Mesodermal cell (in vitro differentiated cells): ENCODE results near the gene ABCB8.
A peak's percentile ranks its signal among the peaks of the same experiment; 100 is the strongest.

Source experiments
- H3K27ac ChIP-seq: 2 replicates; pipeline ENCODE4 v1.7.0; 2013; ENCODE audit warnings: mild to moderate bottlenecking, low read depth, low read length, moderate library complexity; ENCODE audit not compliant: severe bottlenecking
- H3K36me3 ChIP-seq: 2 replicates; pipeline ENCODE4 v1.7.1; 2013; ENCODE audit warnings: mild to moderate bottlenecking, low read length, moderate library complexity; ENCODE audit not compliant: control insufficient read depth, insufficient read depth
- H3K4me1 ChIP-seq: one replicate; pipeline ENCODE4 v1.7.1; 2013; ENCODE audit warnings: mild to moderate bottlenecking, low read length; ENCODE audit not compliant: insufficient read depth, control insufficient read depth, poor library complexity, severe bottlenecking
- H3K4me3 ChIP-seq: 2 replicates; pipeline ENCODE4 v1.7.0; 2013; ENCODE audit warnings: low read length, control low read depth, mild to moderate bottlenecking; ENCODE audit not compliant: insufficient read depth, poor library complexity, severe bottlenecking; ENCODE audit errors: extremely low read depth
- H3K9me3 ChIP-seq: 2 replicates; pipeline ENCODE4 v1.7.1; 2013; ENCODE audit warnings: mild to moderate bottlenecking, low read length, moderate library complexity; ENCODE audit not compliant: control insufficient read depth
- WGBS, 2 experiments: methylation state at CpG; one replicate each; pipeline ENCODE4 v1.1.5; 2013; ENCODE audit warnings: missing lambda C conversion rate in 2 of 2; ENCODE audit not compliant: insufficient coverage in 2 of 2; 5-methylcytosine and 5-hydroxymethylcytosine counted together

ABCB8 gene

DNA sequence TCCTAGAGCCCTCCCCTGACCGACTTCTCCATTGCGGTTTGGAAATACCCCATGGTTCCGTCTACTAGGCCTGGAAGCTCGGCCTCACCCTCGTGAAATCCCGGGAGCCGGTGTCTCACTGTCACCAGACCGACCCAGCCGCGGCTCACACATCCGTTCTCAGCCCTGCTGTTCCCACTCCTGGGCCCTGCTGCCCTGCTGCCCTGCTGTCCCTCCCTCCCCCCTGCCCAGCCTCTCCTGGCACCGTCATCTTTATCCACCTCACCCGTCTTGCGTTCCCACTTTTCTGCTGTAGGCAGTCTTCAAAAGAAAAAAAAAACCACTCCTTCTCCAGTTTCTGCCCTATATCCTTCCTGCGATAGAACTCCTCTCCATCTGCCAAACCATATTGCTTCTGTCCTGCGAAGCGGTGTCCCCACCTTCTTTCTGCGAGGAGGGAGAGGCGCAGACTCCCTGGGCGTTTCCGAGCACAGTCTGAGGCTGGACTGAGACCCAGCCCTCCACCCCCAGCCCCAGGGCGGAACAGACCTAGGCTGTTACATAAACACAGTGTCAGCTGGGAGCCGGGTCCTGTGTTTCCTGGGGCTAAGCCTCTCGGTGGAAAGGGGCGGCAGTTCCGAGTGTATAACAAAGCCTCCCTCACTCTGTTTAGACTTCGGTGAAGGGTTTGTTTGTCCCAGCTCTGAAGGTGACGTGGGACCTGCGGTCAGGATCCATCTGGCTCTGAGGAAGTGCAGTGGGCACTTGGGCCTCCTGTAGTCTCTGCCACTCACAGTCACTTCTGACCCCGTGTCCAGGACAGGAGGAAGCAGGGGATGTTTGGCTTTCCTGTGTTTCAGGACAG, 60.8 kb downstream of the ABCB8 start:
- WGBS, 2 experiments, result 19 to 21% methylated on average over 25 to 28 of the region's 30 CpGs
- Histone ChIP-seq H3K27ac (peak overlapping the region; percentile 80), H3K36me3 (peaks cover 35% of the 10 kb centered on the region), H3K4me1 (peaks cover 38% of the 10 kb centered on the region), H3K9me3 (no peaks in the 10 kb centered on the region), H3K4me3 (peak overlapping the region; percentile 87)

GRCh38 chr7:151089893-151090730, 61.9 kb downstream of the ABCB8 start:
- no peaks in the 10 kb centered on the region for H3K9me3 ChIP-seq
- peak overlapping the region; percentile 87 for H3K4me3 ChIP-seq
- H3K27ac ChIP-seq, result peak overlapping the region; percentile 80
- H3K36me3 ChIP-seq, result peaks cover 40% of the 10 kb centered on the region
- 82 to 85% methylated on average over 11 to 15 of the region's 22 CpGs for WGBS, 2 experiments
- peaks cover 38% of the 10 kb centered on the region for H3K4me1 ChIP-seq

GRCh38 chr7:151091003-151091402, 62.8 kb downstream of the ABCB8 start:
- WGBS, 2 experiments, result 89 to 92% methylated on average over 7 of the region's 7 CpGs
- Histone ChIP-seq H3K4me1 (peaks cover 37% of the 10 kb centered on the region), H3K27ac (no peak overlapping the region), H3K36me3 (peaks cover 48% of the 10 kb centered on the region), H3K9me3 (no peaks in the 10 kb centered on the region), H3K4me3 (no peak overlapping the region)

DNA sequence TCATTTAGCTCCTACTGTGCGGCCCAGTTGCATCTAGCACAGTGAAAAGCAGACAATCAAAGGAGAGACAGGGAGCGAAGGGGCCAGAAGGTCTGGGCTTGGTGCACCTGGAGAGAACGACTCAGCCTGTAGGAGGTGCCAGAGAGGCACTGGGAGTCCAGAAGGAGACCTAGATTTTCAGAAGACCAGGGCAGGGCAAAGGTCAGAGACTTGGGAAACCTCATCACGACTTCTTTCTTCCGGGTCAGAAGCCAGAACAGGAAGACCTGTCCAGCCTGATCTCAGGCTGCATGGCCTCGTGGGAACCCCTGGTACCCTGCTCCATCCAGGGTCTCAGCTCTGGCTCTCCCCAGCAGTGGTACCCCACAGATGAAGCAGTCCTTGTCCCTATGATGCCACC, 63.2 kb downstream of the ABCB8 start:
- WGBS, 2 experiments, result 67 to 72% methylated on average over 6 of the region's 6 CpGs
- Histone ChIP-seq H3K4me3 (no peak overlapping the region), H3K9me3 (no peaks in the 10 kb centered on the region), H3K36me3 (peaks cover 53% of the 10 kb centered on the region), H3K4me1 (peaks cover 37% of the 10 kb centered on the region), H3K27ac (no peak overlapping the region)

DNA sequence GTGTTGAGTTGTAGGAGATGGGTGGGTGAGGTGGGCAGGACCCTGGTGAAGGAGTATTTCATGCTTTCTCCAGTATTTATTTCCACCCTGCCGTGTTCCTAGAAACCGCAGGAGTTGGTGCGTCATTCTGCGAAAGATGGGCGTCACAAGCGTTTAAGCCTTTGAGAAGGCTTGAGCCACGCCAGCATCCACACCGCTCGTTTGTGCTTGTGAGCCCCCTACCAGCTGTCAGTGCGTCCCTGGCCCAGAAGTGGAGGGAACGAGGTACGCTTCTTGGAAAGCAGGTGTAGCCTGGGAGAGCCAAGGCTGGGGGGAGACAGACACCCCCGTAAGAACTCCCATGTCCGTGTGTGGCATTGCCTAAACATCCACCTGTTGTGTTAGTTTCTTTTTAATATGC, 63.7 kb downstream of the ABCB8 start:
- Histone ChIP-seq H3K4me1 (peaks cover 37% of the 10 kb centered on the region), H3K27ac (no peak overlapping the region), H3K4me3 (no peak overlapping the region), H3K36me3 (peaks cover 58% of the 10 kb centered on the region), H3K9me3 (no peaks in the 10 kb centered on the region)
- 98% methylated on average over 14 of the region's 14 CpGs for WGBS, 2 experiments

DNA sequence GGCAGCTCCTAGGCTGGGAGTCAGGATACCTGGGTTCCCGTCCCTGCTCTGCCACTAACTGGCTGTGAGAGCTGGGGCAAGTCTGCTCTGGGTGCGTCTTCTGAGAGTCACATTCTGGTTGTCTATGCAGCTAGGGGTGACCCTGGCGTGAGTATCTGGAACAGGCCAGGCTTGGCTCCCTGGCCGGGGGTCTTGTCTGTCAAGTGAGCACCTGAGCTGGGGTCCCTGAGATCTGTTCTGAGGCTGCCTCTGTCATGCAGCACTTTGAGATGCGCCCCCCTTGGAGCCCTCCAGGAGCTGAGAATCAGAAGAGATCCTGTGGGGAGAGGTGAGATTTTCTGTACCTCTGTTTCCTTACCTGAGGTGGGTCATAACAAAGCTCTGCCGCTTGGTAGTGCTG, 65.5 kb downstream of the ABCB8 start:
- no peak overlapping the region for H3K4me3 ChIP-seq
- 93 to 98% methylated on average over 5 to 6 of the region's 6 CpGs for WGBS, 2 experiments

DNA sequence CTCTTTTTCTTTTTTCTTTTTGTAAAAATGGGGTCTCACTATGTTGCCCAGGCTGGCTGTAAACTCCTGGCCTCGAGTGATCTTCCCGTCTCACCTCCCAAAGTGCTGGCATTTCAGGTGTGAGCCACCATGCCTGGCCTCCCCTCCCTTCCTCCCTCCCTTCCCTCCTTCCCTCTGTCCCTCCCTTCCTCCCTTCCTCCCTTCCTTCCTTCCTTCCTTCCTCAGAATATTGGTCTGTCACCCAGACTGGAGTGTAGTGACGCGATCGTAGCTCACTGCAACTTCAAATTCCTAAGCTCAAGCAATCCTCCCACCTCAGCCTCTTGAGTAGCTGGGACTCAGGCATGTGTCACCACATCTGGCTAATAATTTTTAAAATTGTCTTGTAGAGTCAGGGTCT, 66.4 kb downstream of the ABCB8 start:
- Histone ChIP-seq H3K4me3 (no peak overlapping the region), H3K27ac (no peak overlapping the region), H3K4me1 (peaks cover 27% of the 10 kb centered on the region), H3K36me3 (peaks cover 71% of the 10 kb centered on the region), H3K9me3 (no peaks in the 10 kb centered on the region)
- WGBS, 2 experiments, result 90 to 93% methylated on average over 2 to 5 of the region's 5 CpGs

More for the DNA sequence above, 65.5 kb downstream of the ABCB8 start:
- peaks cover 32% of the 10 kb centered on the region for H3K4me1 ChIP-seq
- H3K9me3 ChIP-seq, result no peaks in the 10 kb centered on the region
- H3K27ac ChIP-seq, result no peak overlapping the region
- H3K36me3 ChIP-seq, result peaks cover 71% of the 10 kb centered on the region

DNA sequence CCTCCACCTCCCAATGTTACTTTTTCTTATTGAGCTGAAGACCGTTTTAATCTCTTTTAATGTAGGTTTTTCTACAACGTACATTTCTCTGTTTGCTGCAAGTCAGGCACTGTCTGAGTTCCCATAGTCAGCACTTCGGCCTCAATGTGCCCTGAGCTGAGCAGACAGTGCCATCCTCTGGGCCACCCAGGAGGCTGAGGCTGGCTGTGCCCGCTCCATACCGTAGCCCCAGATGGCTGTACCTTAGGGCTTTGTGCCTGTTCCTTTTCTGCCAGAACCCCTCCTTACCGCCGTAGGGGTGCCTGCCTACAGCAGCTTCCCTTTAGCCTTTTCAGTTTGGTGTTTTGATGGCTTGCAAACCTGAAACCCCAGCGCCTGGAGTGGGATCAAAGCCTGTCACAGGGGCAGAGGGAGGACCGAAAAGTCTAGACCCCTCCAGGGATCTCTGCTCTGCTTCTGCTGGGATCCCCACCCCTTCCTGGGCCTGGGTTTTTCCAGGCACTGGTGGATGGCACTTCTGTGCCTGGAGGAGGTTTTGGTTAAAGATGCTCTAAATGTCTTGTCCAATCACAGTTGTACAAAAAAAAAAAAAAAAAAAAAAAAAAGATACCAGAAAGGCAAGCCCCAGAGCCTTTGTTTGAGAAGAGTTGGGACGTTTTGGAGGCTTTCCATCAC, 67.0 kb downstream of the ABCB8 start:
- peaks cover 21% of the 10 kb centered on the region for H3K4me1 ChIP-seq
- no peak overlapping the region for H3K4me3 ChIP-seq
- no peak overlapping the region for H3K27ac ChIP-seq
- WGBS, 2 experiments, result 93% methylated on average over 7 to 8 of the region's 10 CpGs
- H3K36me3 ChIP-seq, result peaks cover 65% of the 10 kb centered on the region
- no peaks in the 10 kb centered on the region for H3K9me3 ChIP-seq

- no peaks in the 10 kb centered on the region for H3K9me3 ChIP-seq
- H3K4me1 ChIP-seq, result peaks cover 19% of the 10 kb centered on the region
- WGBS, 2 experiments, result 96 to 97% methylated on average over 15 of the region's 17 CpGs
- H3K4me3 ChIP-seq, result no peak overlapping the region
- H3K27ac ChIP-seq, result no peak overlapping the region
- peaks cover 65% of the 10 kb centered on the region for H3K36me3 ChIP-seq
Measured at GRCh38 chr7:151095828-151096475, 67.7 kb downstream of the ABCB8 start.
